Skeletal muscle tissue (tissue), 4 donors: ENCODE measurements around the gene RHOA. TPM values are rescaled to one million over a fixed set of nuclear protein-coding genes. Genes with fewer than 3 reads are reported as not detected.
A peak's percentile ranks its signal among the peaks of the same experiment; 100 is the strongest.

Experiments used
- H3K27ac ChIP-seq: one replicate; pipeline ENCODE4 v1.7.0; 2013; ENCODE audit warnings: mild to moderate bottlenecking, low read depth, low read length, inconsistent platforms
- H3K27me3 ChIP-seq, 3 donors: one replicate each; pipeline ENCODE4 v1.7.0; 2013; ENCODE audit warnings: low read length in 3 of 3; ENCODE audit not compliant: control insufficient read depth in 3 of 3, insufficient read depth in 3 of 3
- H3K36me3 ChIP-seq, 3 donors: one replicate each; pipeline ENCODE4 v1.7.0; 2013; ENCODE audit warnings: low read length in 3 of 3; ENCODE audit not compliant: control insufficient read depth in 3 of 3, insufficient read depth in 3 of 3
- H3K4me1 ChIP-seq, 3 donors: one replicate each; pipeline ENCODE4 v1.7.0; 2013; ENCODE audit warnings: low read length in 3 of 3, mild to moderate bottlenecking in 3 of 3; ENCODE audit not compliant: control insufficient read depth in 3 of 3, insufficient read depth in 3 of 3
- H3K4me3 ChIP-seq, 3 donors: one replicate each; pipeline ENCODE4 v1.7.0; 2013; ENCODE audit warnings: low read length in 3 of 3
- H3K9ac ChIP-seq, 3 donors: one replicate each; pipeline ENCODE4 v1.7.0; 2013; ENCODE audit warnings: low read length in 3 of 3, mild to moderate bottlenecking in 3 of 3, moderate library complexity in 2 of 3, low read depth in 1 of 3
- H3K9me3 ChIP-seq, 3 donors: one replicate each; pipeline ENCODE4 v1.7.0; 2013; ENCODE audit warnings: low read length in 3 of 3; ENCODE audit not compliant: control insufficient read depth in 3 of 3
- total RNA-seq: library from RNA; depleted of rRNA; stranded (reverse); fragments of >200 nt; gene quantifications from one replicate; pipeline ENCODE4 v1.2.3, GENCODE V29; 2014
- donor health status: Osteomylitis.

The RHOA gene
- total RNA-seq, 1 donor from 2014 or later, result 291 TPM

DNA sequence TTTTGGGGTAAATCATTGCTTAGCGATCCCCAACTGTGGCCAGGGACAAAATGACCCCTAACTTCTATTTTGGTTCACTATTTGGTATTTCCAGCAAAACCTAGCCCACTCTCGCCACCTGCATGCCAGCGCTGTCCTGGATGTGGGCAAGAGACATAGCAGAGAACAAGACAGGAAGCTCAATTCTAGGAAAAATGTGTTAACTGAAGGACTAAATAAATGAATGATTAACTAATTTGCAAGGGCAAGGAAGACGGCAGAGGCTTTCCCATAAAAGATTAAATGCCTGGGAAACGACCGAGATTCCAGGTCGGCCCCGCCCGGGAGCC, 16.9 kb upstream of the RHOA start:
- Histone ChIP-seq H3K4me3 (peak overlapping the region; percentile 83 to 96 (median 92)), H3K9me3 (no peaks in the 10 kb centered on the region), H3K4me1 (peaks cover 6 to 13% (median 7%) of the 10 kb centered on the region in 3 donors), H3K27me3 (no peaks in the 10 kb centered on the region), H3K9ac (peak overlapping the region; percentile 86 to 88 (median 88)), H3K27ac (peak overlapping the region; percentile 91), H3K36me3 (peaks cover 19 to 22% (median 21%) of the 10 kb centered on the region in 3 donors)

- no peak overlapping the region for H3K27ac ChIP-seq
- no peaks in the 10 kb centered on the region for H3K27me3 ChIP-seq
- no peak overlapping the region for H3K4me3 ChIP-seq
- no peaks in the 10 kb centered on the region for H3K9me3 ChIP-seq
- H3K4me1 ChIP-seq, result peaks cover 6 to 13% (median 7%) of the 10 kb centered on the region in 3 donors
- peaks cover 21 to 28% (median 22%) of the 10 kb centered on the region in 3 donors for H3K36me3 ChIP-seq
- H3K9ac ChIP-seq, result no peak overlapping the region
Observed at GRCh38 chr3:49427586-49427985, 15.8 kb upstream of the RHOA start.

- Histone ChIP-seq H3K9ac (no peak overlapping the region), H3K4me1 (peaks cover 4 to 13% (median 6%) of the 10 kb centered on the region in 3 donors), H3K9me3 (no peaks in the 10 kb centered on the region), H3K27me3 (no peaks in the 10 kb centered on the region), H3K27ac (no peak overlapping the region), H3K36me3 (peaks cover 24 to 39% (median 35%) of the 10 kb centered on the region in 3 donors), H3K4me3 (no peak overlapping the region)
Observed at GRCh38 chr3:49424816-49425215, 13.0 kb upstream of the RHOA start.

- Histone ChIP-seq H3K9me3 (no peaks in the 10 kb centered on the region), H3K27ac (no peak within 1 kb of the TSS), H3K9ac (peak within 1 kb of the TSS in 2 of 3 donors; percentile 4 to 17), H3K4me1 (peaks cover 0 to 10% (median 2%) of the 10 kb centered on the region in 3 donors), H3K4me3 (peak within 1 kb of the TSS in 1 of 3 donors; percentile 27), H3K27me3 (no peaks in the 10 kb centered on the region), H3K36me3 (peaks cover 25 to 51% (median 46%) of the 10 kb centered on the region in 3 donors)
Observed at GRCh38 chr3:49422379-49423248, 10.8 kb upstream of the RHOA start, which contains the start of gene AMT. AMT (minus strand) TSS chr3:49422473; CDS start chr3:49422450, 23 bp downstream.

DNA sequence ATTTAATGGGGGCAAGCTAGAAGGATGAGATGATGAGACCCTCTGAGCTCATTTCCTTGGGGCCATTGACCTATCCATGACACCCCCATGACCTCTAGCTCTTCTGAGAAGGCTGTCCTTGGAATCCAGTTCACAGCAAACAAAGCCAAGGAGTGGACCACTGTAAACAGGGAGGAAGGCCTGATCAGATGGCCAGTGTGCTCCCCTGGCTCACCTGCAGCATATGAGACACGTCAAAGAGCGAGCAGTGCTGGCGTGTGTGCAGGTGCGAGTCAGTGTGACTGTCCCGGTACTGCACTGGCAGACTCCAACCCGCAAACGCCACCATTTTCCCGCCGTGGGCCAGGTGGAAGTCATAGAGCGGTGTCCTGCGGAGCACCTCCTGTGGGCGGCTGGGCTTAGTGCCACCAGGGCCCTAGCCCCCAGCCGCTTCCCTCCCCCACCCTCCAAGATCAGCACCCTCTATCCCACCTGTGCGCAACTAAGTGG, 10.2 kb upstream of the RHOA start:
- H3K9ac ChIP-seq, result no peak overlapping the region
- no peak overlapping the region for H3K27ac ChIP-seq
- H3K36me3 ChIP-seq, result peaks cover 31 to 58% (median 51%) of the 10 kb centered on the region in 3 donors
- peak overlapping the region in 1 of 3 donors; percentile 27 for H3K4me3 ChIP-seq
- peaks cover 0 to 15% (median 2%) of the 10 kb centered on the region in 3 donors for H3K4me1 ChIP-seq
- no peaks in the 10 kb centered on the region for H3K27me3 ChIP-seq
- no peaks in the 10 kb centered on the region for H3K9me3 ChIP-seq

GRCh38 chr3:49417516-49418120, 5.8 kb upstream of the RHOA start:
- no peak overlapping the region for H3K27ac ChIP-seq
- no peak overlapping the region for H3K4me3 ChIP-seq
- peaks cover 33 to 55% (median 34%) of the 10 kb centered on the region in 3 donors for H3K36me3 ChIP-seq
- H3K9me3 ChIP-seq, result no peaks in the 10 kb centered on the region
- H3K4me1 ChIP-seq, result peaks cover 21 to 44% (median 23%) of the 10 kb centered on the region in 3 donors
- H3K27me3 ChIP-seq, result no peaks in the 10 kb centered on the region
- H3K9ac ChIP-seq, result no peak overlapping the region

GRCh38 chr3:49416867-49417266, 5.1 kb upstream of the RHOA start:
- no peak overlapping the region for H3K4me3 ChIP-seq
- no peaks in the 10 kb centered on the region for H3K27me3 ChIP-seq
- peaks cover 22 to 48% (median 24%) of the 10 kb centered on the region in 3 donors for H3K4me1 ChIP-seq
- H3K36me3 ChIP-seq, result peaks cover 30 to 53% (median 35%) of the 10 kb centered on the region in 3 donors
- H3K27ac ChIP-seq, result no peak overlapping the region
- no peaks in the 10 kb centered on the region for H3K9me3 ChIP-seq
- H3K9ac ChIP-seq, result no peak overlapping the region

- Histone ChIP-seq H3K27me3 (no peaks in the 10 kb centered on the region), H3K36me3 (peaks cover 30 to 49% (median 33%) of the 10 kb centered on the region in 3 donors), H3K9me3 (no peaks in the 10 kb centered on the region), H3K4me3 (no peak overlapping the region), H3K4me1 (peaks cover 22 to 48% (median 24%) of the 10 kb centered on the region in 3 donors), H3K27ac (no peak overlapping the region), H3K9ac (no peak overlapping the region)
Observed at GRCh38 chr3:49415931-49416601, 4.3 kb upstream of the RHOA start.

- H3K36me3 ChIP-seq, result peaks cover 22 to 40% (median 33%) of the 10 kb centered on the region in 3 donors
- no peak overlapping the region for H3K9ac ChIP-seq
- no peak overlapping the region for H3K4me3 ChIP-seq
- H3K9me3 ChIP-seq, result no peaks in the 10 kb centered on the region
- H3K4me1 ChIP-seq, result peaks cover 29 to 55% (median 31%) of the 10 kb centered on the region in 3 donors
- no peaks in the 10 kb centered on the region for H3K27me3 ChIP-seq
- no peak overlapping the region for H3K27ac ChIP-seq
Observed at GRCh38 chr3:49414753-49415152, 3.0 kb upstream of the RHOA start.
